ENCODE measurements around the gene NHLH2. TPM values are rescaled to one million over a fixed set of nuclear protein-coding genes. Genes with fewer than 3 reads are reported as not detected.

The NHLH2 gene
- total and polyA plus RNA-seq, 2 donors (not counting 1 experiment from before 2014, with no cell fraction given) = not detected

- Histone ChIP-seq H3K4me2 (replicated peaks; ENCODE audit: low read depth, low read length, poor library complexity, severe bottlenecking) (peak overlapping the region; percentile 44), H3K27ac (ENCODE audit: low read length in 2 of 2) (no peak overlapping the region), H3K4me1 (ENCODE audit: control insufficient read depth in 2 of 2, insufficient read depth in 2 of 2, low read length in 2 of 2) (peaks cover 13 to 15% of the 10 kb centered on the region in 2 donors), H3K36me3 (replicated peaks in 1 of 2; ENCODE audit: control extremely low read depth in 1 of 2, control insufficient read depth in 1 of 2, extremely low read depth in 1 of 2, insufficient read depth in 2 of 2, low read length in 1 of 2) (no peaks in the 10 kb centered on the region), H3K4me3 (ENCODE audit: control extremely low read depth in 1 of 5, extremely low read depth in 1 of 5, insufficient read depth in 1 of 5, low read depth in 2 of 5, low read length in 4 of 5) (no peak overlapping the region), H4K20me1 (ENCODE audit: control insufficient read depth, insufficient read depth, low read length, poor library complexity, severe bottlenecking) (no peaks in the 10 kb centered on the region), H2AFZ (ENCODE audit: insufficient read depth, low read depth, low read length, poor library complexity, severe bottlenecking) (peak overlapping the region; percentile 32), H3K9ac (ENCODE audit: low read length) (no peak overlapping the region), H3K27me3 (replicated peaks in 1 of 4; ENCODE audit: control extremely low read depth in 1 of 4, control insufficient read depth in 3 of 4, insufficient read depth in 4 of 4, low read length in 3 of 4) (peaks cover 1 to 41% (median 34%) of the 10 kb centered on the region in 4 experiments), H3K9me3 (ENCODE audit: control extremely low read depth in 1 of 3, control insufficient read depth in 2 of 3, insufficient read depth in 1 of 3, low read length in 2 of 3) (no peaks in the 10 kb centered on the region), H3K79me2 (ENCODE audit: control insufficient read depth, insufficient read depth, low read length) (no peaks in the 10 kb centered on the region)
- H3K27me3 Mint-ChIP-seq = peaks cover 63% of the 10 kb centered on the region
- WGBS (ENCODE audit: insufficient coverage) = 4% methylated on average over 67 of the region's 67 CpGs
- intact Hi-C loops (cut with micrococcal nuclease) = no loop called here
- peak overlapping the region; percentile 67 for H3K4me3 Mint-ChIP-seq
- TF ChIP-seq, protein P1, sequence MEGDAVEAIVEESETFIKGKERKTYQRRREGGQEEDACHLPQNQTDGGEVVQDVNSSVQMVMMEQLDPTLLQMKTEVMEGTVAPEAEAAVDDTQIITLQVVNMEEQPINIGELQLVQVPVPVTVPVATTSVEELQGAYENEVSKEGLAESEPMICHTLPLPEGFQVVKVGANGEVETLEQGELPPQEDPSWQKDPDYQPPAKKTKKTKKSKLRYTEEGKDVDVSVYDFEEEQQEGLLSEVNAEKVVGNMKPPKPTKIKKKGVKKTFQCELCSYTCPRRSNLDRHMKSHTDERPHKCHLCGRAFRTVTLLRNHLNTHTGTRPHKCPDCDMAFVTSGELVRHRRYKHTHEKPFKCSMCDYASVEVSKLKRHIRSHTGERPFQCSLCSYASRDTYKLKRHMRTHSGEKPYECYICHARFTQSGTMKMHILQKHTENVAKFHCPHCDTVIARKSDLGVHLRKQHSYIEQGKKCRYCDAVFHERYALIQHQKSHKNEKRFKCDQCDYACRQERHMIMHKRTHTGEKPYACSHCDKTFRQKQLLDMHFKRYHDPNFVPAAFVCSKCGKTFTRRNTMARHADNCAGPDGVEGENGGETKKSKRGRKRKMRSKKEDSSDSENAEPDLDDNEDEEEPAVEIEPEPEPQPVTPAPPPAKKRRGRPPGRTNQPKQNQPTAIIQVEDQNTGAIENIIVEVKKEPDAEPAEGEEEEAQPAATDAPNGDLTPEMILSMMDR (IDR thresholded peaks at IDR 0.05) = no peak
- ATAC-seq (ENCODE audit: low read depth) = no peak
- peaks cover 7% of the 10 kb centered on the region for H3K4me1 Mint-ChIP-seq
- no peaks in the 10 kb centered on the region for H3K9me3 Mint-ChIP-seq (ENCODE audit: insufficient read depth)
- no peak overlapping the region for H3K27ac Mint-ChIP-seq
- peak; percentile 6 for DNase-seq
- ChIA-PET POLR2A (no interaction called here), CTCF (no interaction called here)
These were observed 2.4 kb downstream of the NHLH2 start for GRCh38 chr1:115838431-115839028.

DNA sequence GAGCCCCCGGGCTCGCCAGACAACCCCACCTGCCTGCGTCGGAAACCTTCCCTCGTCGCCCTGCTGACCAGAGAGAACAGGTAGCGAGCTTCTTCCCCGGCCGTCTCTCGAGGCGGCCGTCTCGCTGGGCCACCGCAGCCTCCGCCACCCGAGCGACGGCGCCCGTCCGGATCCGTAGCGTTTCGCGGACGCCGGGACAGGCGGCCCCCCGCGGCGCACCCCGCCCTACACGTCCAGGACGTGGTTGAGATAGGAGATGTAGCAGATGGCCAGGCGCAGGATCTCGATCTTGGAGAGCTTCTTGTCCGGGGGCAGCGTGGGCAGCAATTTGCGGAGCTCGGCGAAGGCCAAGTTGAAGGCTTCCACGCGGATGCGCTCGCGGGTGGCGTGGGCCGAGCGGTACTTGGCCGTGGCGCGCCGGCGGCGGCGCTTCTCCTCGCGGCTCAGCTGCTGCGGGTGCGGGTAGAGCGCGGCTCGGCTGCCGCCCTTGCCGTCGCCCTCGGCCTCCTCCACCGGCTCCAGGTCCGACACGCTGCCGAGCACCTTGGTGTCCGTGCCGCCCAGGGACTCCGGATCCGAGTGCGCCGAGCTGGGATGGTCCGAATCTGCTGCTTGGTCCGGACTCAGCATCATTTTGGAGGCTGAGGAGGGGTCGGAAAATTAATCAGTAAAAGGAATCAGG is 3.0 kb downstream of the NHLH2 start:
- no peaks in the 10 kb centered on the region for H3K36me3 ChIP-seq (replicated peaks in 1 of 2; ENCODE audit: control extremely low read depth in 1 of 2, control insufficient read depth in 1 of 2, extremely low read depth in 1 of 2, insufficient read depth in 2 of 2, low read length in 1 of 2)
- TF ChIP-seq, protein P1 (IDR thresholded peaks at IDR 0.05) = no peak
- TF ChIP-seq EZH2 (IDR thresholded peaks at IDR 0.05; ENCODE audit: borderline replicate concordance, insufficient read depth, low read depth, low read length, poor library complexity, severe bottlenecking) = peak; percentile 26
- H3K27me3 ChIP-seq (replicated peaks in 1 of 4; ENCODE audit: control extremely low read depth in 1 of 4, control insufficient read depth in 3 of 4, insufficient read depth in 4 of 4, low read length in 3 of 4) = peaks cover 1 to 41% (median 34%) of the 10 kb centered on the region in 4 experiments
- Mint-ChIP-seq H3K9me3 (ENCODE audit: insufficient read depth) (no peaks in the 10 kb centered on the region), H3K4me3 (no peak overlapping the region), H3K27ac (no peak overlapping the region), H3K27me3 (peaks cover 62% of the 10 kb centered on the region), H3K4me1 (peaks cover 7% of the 10 kb centered on the region)
- no peak overlapping the region for H3K4me3 ChIP-seq (ENCODE audit: control extremely low read depth in 1 of 5, extremely low read depth in 1 of 5, insufficient read depth in 1 of 5, low read depth in 2 of 5, low read length in 4 of 5)
- ATAC-seq (ENCODE audit: low read depth) = no peak
- H3K9ac ChIP-seq (ENCODE audit: low read length) = no peak overlapping the region
- intact Hi-C loops (cut with micrococcal nuclease) = no loop called here
- H2AFZ ChIP-seq (ENCODE audit: insufficient read depth, low read depth, low read length, poor library complexity, severe bottlenecking) = no peak overlapping the region
- 10% methylated on average over 80 of the region's 80 CpGs for WGBS (ENCODE audit: insufficient coverage)
- POLR2A ChIA-PET = no interaction called here
- H3K79me2 ChIP-seq (ENCODE audit: control insufficient read depth, insufficient read depth, low read length) = no peaks in the 10 kb centered on the region
- DNase-seq = peak; percentile 7
- no peak overlapping the region for H3K27ac ChIP-seq (ENCODE audit: low read length in 2 of 2)
- CTCF ChIA-PET = no interaction called here
- H4K20me1 ChIP-seq (ENCODE audit: control insufficient read depth, insufficient read depth, low read length, poor library complexity, severe bottlenecking) = no peaks in the 10 kb centered on the region
- H3K4me1 ChIP-seq (ENCODE audit: control insufficient read depth in 2 of 2, insufficient read depth in 2 of 2, low read length in 2 of 2) = peaks cover 13 to 15% of the 10 kb centered on the region in 2 donors
- H3K4me2 ChIP-seq (replicated peaks; ENCODE audit: low read depth, low read length, poor library complexity, severe bottlenecking) = peak overlapping the region; percentile 5
- H3K9me3 ChIP-seq (ENCODE audit: control extremely low read depth in 1 of 3, control insufficient read depth in 2 of 3, insufficient read depth in 1 of 3, low read length in 2 of 3) = no peaks in the 10 kb centered on the region
